HCT116 (cell line): ENCODE data around the gene TBCD.
A peak's percentile ranks its signal among the peaks of the same experiment; 100 is the strongest.

Experiments
- CEBPB ChIP-seq: IDR thresholded peaks from 2 replicates; pipeline ENCODE4 v1.6.1; 2012; ENCODE audit warnings: low read depth
- CTCF ChIP-seq, 3 experiments: fragments of 200-600 bp in 1 of 3; sonication (generic) in 1 of 3; IDR thresholded peaks in 2 of 3; conservative IDR thresholded peaks in 1 of 3; 2 replicates each; pipeline ENCODE4 v1.5.1; 2012 to 2017; ENCODE audit warnings: low read depth in 2 of 3, low read length in 2 of 3, antibody characterized with exemption in 1 of 3, borderline replicate concordance in 1 of 3, control low read depth in 1 of 3, mild to moderate bottlenecking in 1 of 3, mixed read lengths in 1 of 3, mixed run types in 1 of 3, moderate library complexity in 1 of 3; ENCODE audit not compliant: insufficient read depth in 1 of 3
- EGR1 ChIP-seq: IDR thresholded peaks from 2 replicates; pipeline ENCODE4 v1.6.1; 2012; ENCODE audit warnings: low read depth
- ELF1 ChIP-seq: IDR thresholded peaks from 2 replicates; pipeline ENCODE4 v1.6.1; 2012; ENCODE audit warnings: low read depth, borderline replicate concordance
- EZH2 ChIP-seq: fragments of 200-600 bp; sonication (generic); IDR thresholded peaks from 2 replicates; pipeline ENCODE4 v1.6.1; 2017; ENCODE audit warnings: antibody characterized with exemption, mixed run types
- EZH2phosphoT487 ChIP-seq: fragments of 200-600 bp; IDR thresholded peaks from 2 replicates; pipeline ENCODE4 v1.6.1; 2018; ENCODE audit warnings: antibody characterized with exemption, borderline replicate concordance
- POLR2A ChIP-seq: IDR thresholded peaks from 2 replicates; pipeline ENCODE4 v1.7.0; 2011; ENCODE audit warnings: borderline replicate concordance; ENCODE audit not compliant: insufficient read depth, insufficient read length; ENCODE audit errors: extremely low read depth
- POLR2AphosphoS5 ChIP-seq: IDR thresholded peaks from 2 replicates; pipeline ENCODE4 v1.6.1; 2011; ENCODE audit warnings: mild to moderate bottlenecking, low read depth, low read length, moderate library complexity
- RAD21 ChIP-seq: IDR thresholded peaks from 2 replicates; pipeline ENCODE4 v1.6.1; 2012; ENCODE audit warnings: low read depth, mild to moderate bottlenecking
- REST ChIP-seq: IDR thresholded peaks from 2 replicates; pipeline ENCODE4 v1.6.1; 2012; ENCODE audit warnings: low read depth
- TCF7L2 ChIP-seq: IDR thresholded peaks from 2 replicates; pipeline ENCODE4 v1.7.0; 2011; ENCODE audit warnings: borderline replicate concordance, inconsistent platforms; ENCODE audit not compliant: insufficient read depth, insufficient read length; ENCODE audit errors: extremely low read depth
- ZBTB33 ChIP-seq: IDR thresholded peaks from 2 replicates; pipeline ENCODE4 v1.6.1; 2011; ENCODE audit warnings: mild to moderate bottlenecking, low read length, moderate library complexity; ENCODE audit not compliant: insufficient replicate concordance; ENCODE audit errors: extremely low read depth

GRCh38 chr17:82963104-82963950 is 211.5 kb downstream of the TBCD start:
- TF ChIP-seq EZH2 = no peak
- no peak for TF ChIP-seq EGR1
- no peak for TF ChIP-seq EZH2phosphoT487
- no peak for TF ChIP-seq POLR2AphosphoS5
- peak; percentile 21 to 53 (median 28); a peak in 3 of 6 replicates for TF ChIP-seq CTCF (IDR thresholded peaks at IDR 0.05 in 2 of 3, conservative IDR thresholded peaks at IDR 0.05 in 1 of 3; ENCODE audit: borderline replicate concordance in 1 of 3, insufficient read depth in 1 of 3, low read depth in 2 of 3, low read length in 2 of 3)
- TF ChIP-seq RAD21 = peak; percentile 51
- TF ChIP-seq ELF1 = no peak
- no peak for TF ChIP-seq TCF7L2
- no peak for TF ChIP-seq ZBTB33
- no peak for TF ChIP-seq CEBPB
- TF ChIP-seq REST = no peak
- TF ChIP-seq POLR2A = no peak
